HK-2 (cell line): ENCODE data around the gene FASTKD1.
"Not testable (repeated sequence)": the region's sequence is repeated elsewhere in the genome, so short reads cannot be mapped to it uniquely, and the experiment has no call there.

Source experiments
- DNase-seq: peaks from one replicate; pipeline ENCODE4 v3.0.0-alpha.2; 2018; ENCODE audit not compliant: unreplicated experiment

FASTKD1 gene

DNA sequence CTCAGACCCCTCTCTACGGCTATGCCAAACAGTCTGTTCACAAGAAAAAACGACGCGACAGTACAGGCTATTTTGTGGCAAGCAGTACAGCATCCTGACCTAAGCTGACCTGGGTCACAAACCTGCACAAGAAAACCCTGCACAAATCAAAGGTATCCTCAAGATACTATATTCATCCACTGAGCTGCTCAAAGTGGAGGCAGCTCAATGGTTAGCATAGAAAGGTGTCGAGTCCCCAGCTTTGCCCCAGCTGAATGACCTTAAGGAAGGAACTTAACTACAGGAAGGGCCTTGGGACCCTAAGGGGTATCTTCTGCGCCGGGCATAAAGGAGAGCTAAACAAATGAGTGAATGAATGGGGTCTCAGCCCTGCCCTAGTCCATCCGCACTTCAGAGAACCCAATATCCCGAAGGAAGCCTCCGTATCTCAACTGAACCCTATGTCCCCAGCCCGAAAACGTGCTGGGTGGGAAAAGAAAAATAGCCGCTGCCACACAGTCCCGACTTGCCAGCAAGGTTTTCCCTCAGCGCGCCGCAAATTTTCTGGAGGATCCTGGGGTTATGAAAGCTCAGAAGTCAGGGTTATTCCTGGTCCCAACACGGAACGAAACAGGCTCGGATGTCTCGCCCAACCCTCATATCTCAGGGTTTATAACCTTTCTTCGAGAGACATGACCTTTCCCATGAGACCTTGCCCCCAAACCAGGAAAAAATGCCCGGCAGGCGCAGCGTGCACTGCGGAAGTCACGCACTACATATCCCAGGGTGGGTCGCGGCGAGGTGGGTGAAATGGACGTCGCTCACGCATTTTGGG, at the start of gene FASTKD1:
Gene FASTKD1, minus strand, starts transcription at position 706 of the 814 bp plus-strand sequence. CDS start 1,836 bp downstream, outside the sequence.
- peak; percentile 89 for DNase-seq

DNA sequence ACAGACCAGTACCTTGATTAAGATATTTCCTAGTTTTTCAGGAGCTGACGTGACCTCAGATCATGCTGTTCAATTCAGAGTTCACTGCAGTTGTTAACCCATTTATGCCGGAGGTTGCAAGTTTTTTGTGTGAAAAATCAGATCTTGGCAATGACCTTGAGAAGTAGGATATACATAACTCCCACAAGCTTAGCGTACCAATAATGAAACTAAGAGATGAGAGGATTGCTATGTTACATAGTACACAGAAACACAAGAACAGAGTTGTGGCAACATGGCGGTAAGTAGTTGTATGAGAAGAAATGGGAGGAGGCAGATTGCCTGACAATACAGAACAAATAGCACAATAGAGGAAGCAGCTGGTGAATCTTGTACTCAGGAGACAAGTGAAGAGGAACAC, 49.6 kb upstream of the FASTKD1 start:
- no peak for DNase-seq

GRCh38 chr2:169620509-169620908, 46.8 kb upstream of the FASTKD1 start:
- no peak for DNase-seq

- no peak for DNase-seq
Measured at GRCh38 chr2:169619946-169620345, 46.3 kb upstream of the FASTKD1 start.

- DNase-seq = not testable (repeated sequence)
Measured at GRCh38 chr2:169615982-169616381, 42.3 kb upstream of the FASTKD1 start.

DNA sequence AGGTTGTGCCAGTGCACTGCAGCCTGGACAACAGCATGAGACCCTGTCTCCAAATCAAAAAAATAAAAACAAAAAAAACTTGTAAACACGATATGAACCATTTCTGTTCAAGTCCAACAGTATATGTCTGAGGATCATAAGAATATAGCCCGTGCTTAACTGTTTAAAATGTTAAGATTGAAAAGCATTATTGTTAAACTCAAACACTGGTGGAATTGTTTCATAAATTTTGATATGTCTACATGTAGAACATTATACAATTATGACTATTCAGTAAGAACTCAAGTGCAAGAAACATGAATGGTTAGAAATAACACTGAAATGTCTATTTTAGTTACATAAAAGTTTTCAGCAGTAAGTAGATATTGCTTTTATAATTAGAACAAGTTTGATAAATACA, 40.2 kb upstream of the FASTKD1 start:
- no peak for DNase-seq

- no peak for DNase-seq
Measured at GRCh38 chr2:169609264-169609663, 35.6 kb upstream of the FASTKD1 start.

DNA sequence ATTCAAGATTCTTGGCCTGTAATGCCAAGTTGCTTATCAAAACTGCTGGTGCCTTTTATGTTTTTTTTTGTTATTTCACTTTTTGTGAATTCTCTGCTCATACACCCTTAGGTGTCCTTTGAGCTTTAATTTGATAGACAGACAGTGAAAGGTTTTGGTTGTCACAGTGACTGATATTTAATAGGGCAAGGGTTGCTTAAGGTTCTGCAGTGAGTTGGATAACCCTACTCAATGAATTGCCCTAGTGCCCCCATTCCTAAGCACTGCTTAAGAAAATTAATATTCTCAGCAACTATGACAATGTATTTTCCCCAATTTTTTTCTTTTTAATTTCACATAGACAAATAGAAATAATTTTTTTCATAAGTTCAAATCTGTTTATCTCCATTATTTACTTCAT, 25.9 kb upstream of the FASTKD1 start:
- DNase-seq = no peak

- DNase-seq = no peak
Measured at GRCh38 chr2:169598982-169599381, 25.3 kb upstream of the FASTKD1 start.

DNA sequence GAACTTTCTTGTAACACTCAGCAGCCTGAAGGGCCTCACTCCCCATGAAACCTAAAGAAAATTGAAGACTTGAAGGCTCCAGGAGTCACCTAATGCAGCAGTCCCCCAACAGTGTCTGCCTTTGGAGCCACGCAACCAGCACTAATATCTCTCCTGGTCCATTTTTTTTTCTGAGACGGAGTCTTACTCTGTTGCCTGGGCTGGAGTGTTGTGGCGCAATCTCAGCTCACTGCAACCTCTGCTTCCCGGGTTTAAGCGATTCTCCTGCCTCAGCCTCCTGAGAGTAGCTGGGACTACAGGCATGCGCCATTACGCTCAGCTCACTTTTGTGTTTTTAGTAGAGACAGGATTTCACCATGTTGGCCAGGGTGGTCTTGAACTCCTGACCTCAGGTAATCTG, 22.9 kb upstream of the FASTKD1 start:
- DNase-seq = not testable (repeated sequence)

GRCh38 chr2:169590804-169591203, 17.1 kb upstream of the FASTKD1 start:
- DNase-seq = no peak

DNA sequence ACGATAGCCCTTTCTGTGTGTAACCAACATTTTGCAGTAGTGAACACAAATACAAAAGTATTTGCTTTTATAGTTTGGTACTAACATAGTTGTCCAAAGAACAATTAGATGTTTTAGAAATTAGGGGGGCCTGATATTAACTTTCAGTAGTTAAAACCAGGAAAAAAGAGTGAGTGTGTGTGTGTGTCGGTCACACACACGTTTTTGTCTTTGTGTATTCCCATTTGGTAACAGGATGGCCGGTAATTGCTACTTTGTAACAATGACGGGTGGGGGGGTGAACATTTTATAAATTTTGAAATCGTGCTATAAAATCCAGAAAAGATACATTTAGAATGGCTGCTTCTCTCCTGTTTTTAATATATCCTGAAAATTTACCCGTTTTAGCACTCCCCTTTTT, 12.0 kb upstream of the FASTKD1 start:
- DNase-seq = no peak

DNA sequence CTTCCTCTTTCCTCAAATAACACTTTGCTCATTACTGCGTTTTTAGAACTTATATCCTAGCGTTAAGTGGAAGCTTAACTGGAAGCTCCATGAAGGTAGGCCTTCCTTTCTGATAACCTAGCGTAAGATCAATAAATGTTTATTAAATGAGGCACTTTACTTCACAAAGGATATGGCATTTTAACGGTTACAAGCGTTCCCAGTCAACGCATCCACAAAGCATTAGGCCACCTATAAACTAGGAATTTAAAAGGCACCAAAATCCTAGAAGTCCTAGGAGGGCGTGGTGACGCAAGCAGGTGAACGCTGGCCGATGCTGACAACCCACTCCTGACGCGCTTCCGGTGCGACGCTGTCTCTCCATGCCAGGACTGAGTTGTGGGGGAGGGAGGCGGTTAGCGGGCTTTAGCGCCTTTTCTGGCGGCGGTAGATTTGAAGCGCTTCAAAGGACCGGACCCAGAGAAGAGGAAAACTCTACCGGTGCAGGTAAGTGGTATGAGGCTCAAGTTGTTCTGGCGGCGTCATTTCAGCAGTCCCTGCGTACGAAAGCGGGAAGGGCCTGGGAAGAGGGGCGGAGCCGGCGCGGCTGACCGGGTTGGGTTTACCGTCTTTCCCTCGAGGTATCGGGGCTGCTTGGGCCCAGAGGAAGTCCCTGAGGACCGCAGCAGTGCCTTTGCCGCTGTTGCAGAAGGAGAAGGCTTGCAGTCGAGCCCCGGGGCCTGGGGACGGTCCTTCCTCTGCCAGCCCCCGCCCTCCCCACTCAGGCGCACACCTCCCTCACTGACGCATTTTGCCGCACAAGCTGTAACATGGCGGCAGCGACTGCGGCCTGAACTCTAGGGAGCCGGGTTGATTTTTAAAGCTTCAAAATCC, 10.6 kb upstream of the FASTKD1 start, which contains the start of gene PPIG:
Gene PPIG, plus strand, starts transcription at position 347 of the 873 bp plus-strand sequence. CDS start 19,691 bp downstream, outside the sequence.
- peak; percentile 85 for DNase-seq

- no peak for DNase-seq
Measured at GRCh38 chr2:169583518-169583917, 9.9 kb upstream of the FASTKD1 start.

- DNase-seq = not testable (repeated sequence)
Measured at GRCh38 chr2:169582552-169583266, 9.0 kb upstream of the FASTKD1 start.

- DNase-seq = no peak
Measured at GRCh38 chr2:169579044-169579443, 5.4 kb upstream of the FASTKD1 start.

DNA sequence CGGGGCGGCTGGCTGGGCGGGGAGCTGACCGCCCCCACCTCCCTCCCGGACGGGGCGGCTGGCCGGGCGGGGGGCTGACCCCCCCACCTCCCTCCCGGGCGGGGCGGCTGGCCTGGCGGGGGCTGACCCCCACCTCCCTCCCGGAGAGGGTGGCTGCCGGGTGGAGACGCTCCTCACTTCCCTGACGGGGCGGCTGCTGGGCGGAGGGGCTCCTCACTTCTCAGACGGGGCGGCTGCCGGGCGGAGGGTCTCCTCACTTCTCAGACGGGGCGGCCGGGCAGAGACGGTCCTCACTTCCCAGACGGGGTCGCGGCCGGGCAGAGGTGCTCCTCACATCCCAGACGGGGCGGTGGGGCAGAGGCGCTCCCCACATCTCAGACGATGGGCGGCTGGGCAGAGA, 1.6 kb upstream of the FASTKD1 start:
- not testable (repeated sequence) for DNase-seq

GRCh38 chr2:169574539-169574938, 874 bp upstream of the FASTKD1 start:
- not testable (repeated sequence) for DNase-seq

DNA sequence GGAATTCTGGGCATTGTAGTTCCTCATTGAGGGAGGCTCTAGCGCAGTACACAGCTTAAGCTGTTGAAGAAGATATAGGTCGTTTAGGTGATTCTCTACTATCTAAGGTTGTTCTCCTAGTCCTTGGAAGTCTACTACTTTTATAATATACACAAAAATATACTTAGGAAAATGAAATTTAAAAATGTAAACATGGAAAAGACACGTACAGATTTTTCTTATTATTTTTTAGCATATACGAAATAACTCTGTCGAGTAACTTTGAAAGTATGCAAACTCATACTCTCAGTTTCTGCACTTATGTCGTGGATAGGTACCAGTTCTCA, 272 bp upstream of the FASTKD1 start:
- no peak for DNase-seq

DNA sequence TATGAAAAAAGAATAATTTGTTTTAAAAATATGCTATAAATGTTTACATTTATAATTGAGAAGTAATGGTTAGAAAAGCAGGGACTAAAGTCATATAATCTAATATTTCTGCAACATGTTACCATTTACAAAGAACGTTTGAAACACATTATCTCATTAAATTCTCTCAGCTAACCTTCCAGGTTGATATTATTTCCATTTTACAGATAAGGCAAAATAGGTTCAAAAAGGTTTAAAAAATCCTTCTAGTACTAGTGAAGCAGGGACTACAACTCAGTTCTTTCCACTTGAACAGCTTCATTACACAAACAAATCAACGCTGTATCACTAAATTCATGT, 875 bp downstream of the FASTKD1 start:
- DNase-seq = no peak

DNA sequence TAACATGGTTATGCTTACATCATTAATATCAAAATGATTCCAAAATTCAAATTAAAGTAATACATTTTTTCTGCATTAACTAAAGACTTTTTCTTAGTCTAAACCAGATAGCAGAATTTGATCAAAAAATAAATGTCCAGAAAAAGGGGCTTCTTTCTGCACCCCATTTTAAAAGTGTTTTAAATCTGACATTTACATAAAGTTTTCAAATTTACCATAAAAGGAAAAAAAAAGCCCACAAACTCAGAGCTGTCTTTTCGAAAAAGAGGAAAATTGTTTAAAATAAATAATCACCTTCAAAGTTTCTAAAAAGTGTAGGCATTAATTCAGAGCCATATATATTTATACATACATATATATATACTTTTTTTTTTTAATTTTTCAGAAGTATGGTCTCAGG, 1.5 kb downstream of the FASTKD1 start:
- no peak for DNase-seq

- no peak for DNase-seq
Measured at GRCh38 chr2:169571571-169571970, 2.1 kb downstream of the FASTKD1 start.
